ENCODE measurements around the gene TFIP11.

DNA sequence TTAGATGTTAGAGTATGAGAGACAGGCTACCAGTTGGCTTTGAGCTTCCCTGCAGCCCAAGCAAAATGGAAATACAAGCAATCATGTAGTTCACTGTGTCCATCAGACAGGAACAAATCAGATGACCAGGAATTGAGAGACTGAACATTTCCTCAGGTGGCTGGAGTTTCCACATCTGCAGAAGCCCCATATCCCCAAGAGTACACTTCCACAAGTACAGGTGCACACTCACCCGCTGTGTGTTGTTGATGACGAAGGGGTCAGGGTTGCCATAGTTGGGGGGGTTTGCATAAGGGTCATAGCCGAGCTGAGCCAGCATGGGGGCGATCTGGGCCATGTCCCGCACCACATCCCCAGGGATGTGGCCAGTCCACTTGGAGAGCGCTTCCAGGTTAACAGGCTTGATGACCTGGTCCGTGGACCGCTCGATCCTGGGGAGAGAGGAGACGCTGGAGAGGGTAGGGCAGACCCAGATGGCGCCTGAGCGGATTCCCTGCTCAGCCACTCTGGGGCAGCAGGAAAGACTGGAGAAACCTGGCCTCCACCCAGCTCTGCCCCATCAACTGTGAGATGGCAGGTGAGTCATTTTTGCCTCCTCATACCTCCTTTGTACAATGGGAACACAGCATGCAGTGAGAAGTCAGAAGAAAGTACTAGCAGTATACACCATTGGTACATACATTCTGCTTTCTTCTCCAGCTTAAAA, 23.9 kb upstream of the TFIP11 start:
- TF ChIP-seq, protein P1, sequence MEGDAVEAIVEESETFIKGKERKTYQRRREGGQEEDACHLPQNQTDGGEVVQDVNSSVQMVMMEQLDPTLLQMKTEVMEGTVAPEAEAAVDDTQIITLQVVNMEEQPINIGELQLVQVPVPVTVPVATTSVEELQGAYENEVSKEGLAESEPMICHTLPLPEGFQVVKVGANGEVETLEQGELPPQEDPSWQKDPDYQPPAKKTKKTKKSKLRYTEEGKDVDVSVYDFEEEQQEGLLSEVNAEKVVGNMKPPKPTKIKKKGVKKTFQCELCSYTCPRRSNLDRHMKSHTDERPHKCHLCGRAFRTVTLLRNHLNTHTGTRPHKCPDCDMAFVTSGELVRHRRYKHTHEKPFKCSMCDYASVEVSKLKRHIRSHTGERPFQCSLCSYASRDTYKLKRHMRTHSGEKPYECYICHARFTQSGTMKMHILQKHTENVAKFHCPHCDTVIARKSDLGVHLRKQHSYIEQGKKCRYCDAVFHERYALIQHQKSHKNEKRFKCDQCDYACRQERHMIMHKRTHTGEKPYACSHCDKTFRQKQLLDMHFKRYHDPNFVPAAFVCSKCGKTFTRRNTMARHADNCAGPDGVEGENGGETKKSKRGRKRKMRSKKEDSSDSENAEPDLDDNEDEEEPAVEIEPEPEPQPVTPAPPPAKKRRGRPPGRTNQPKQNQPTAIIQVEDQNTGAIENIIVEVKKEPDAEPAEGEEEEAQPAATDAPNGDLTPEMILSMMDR (IDR thresholded peaks at IDR 0.05): no peak
- TF ChIP-seq POLR2A (IDR thresholded peaks at IDR 0.05) (no peak), POLR2AphosphoS5 (IDR thresholded peaks at IDR 0.05) (no peak)

Measured in prostate gland (tissue), 2 donors.